Stimulated activated CD8-positive, alpha-beta memory T cell treated with anti-CD3 and anti-CD28 coated beads, Interleukin-7, amount 100 ng/mL, for 4 hours (primary cell): ENCODE data around the gene ECT2L.

ENCODE experiments used
- DNase-seq, 2 donors: peaks; one replicate each; pipeline ENCODE4 v3.0.0-alpha.2; 2020; ENCODE audit warnings: low read depth in 2 of 2

Gene ECT2L

GRCh38 chr6:138795809-138796603, at the start of gene ECT2L:
Gene ECT2L, plus strand, starts transcription at chr6:138796087. Its CDS starts 17,188 bp downstream, at chr6:138813275.
- DNase-seq, result no peak

- DNase-seq, result no peak
These were observed 43.9 kb upstream of the ECT2L start for GRCh38 chr6:138752017-138752416.

- DNase-seq, result no peak
These were observed 38.8 kb upstream of the ECT2L start for GRCh38 chr6:138757136-138757535.

GRCh38 chr6:138765896-138766655, 29.8 kb upstream of the ECT2L start:
- DNase-seq, result no peak

- no peak for DNase-seq
These were observed 26.7 kb upstream of the ECT2L start for GRCh38 chr6:138769102-138769676.

GRCh38 chr6:138772596-138773176, 23.2 kb upstream of the ECT2L start:
- DNase-seq, result no peak

- peak; percentile 87 to 89 for DNase-seq
These were observed 22.5 kb upstream of the ECT2L start, which contains the start of gene CCDC28A for GRCh38 chr6:138773177-138774091. Gene CCDC28A, plus strand, starts transcription at chr6:138773769. Its CDS starts 2,352 bp downstream, at chr6:138776121.

GRCh38 chr6:138774370-138774769, 21.5 kb upstream of the ECT2L start:
- DNase-seq, result no peak

- DNase-seq, result no peak
These were observed 19.2 kb upstream of the ECT2L start for GRCh38 chr6:138776659-138777058.

- no peak for DNase-seq
These were observed 17.6 kb upstream of the ECT2L start for GRCh38 chr6:138778331-138778730.

- DNase-seq, result no peak
These were observed 13.6 kb upstream of the ECT2L start for GRCh38 chr6:138782243-138782642.

- DNase-seq, result no peak
These were observed 10.8 kb upstream of the ECT2L start for GRCh38 chr6:138785079-138785478.

GRCh38 chr6:138785980-138786379, 9.9 kb upstream of the ECT2L start:
- DNase-seq, result no peak

GRCh38 chr6:138787138-138787537, 8.7 kb upstream of the ECT2L start:
- no peak for DNase-seq

GRCh38 chr6:138796771-138797170, 884 bp downstream of the ECT2L start:
- no peak for DNase-seq

- DNase-seq, result no peak
These were observed 2.0 kb downstream of the ECT2L start for GRCh38 chr6:138797806-138798446.

GRCh38 chr6:138800377-138801150, 4.7 kb downstream of the ECT2L start:
- DNase-seq, result no peak

GRCh38 chr6:138803331-138803730, 7.4 kb downstream of the ECT2L start:
- DNase-seq, result no peak

GRCh38 chr6:138803861-138804260, 8.0 kb downstream of the ECT2L start:
- DNase-seq, result no peak
